Dermis microvascular lymphatic vessel endothelial cell (primary cell): ENCODE data around the gene GBA2. TPM values are rescaled to one million over a fixed set of nuclear protein-coding genes. Genes with fewer than 3 reads are reported as not detected.
A peak's percentile ranks its signal among the peaks of the same experiment; 100 is the strongest.

Experiments used
- DNase-seq, 2 donors: peaks; one replicate each; pipeline versions ENCODE4 v3.0.0 to v3.0.0-alpha.2; 2010; ENCODE audit warnings: low read depth in 2 of 2
- total RNA-seq: library from RNA; depleted of rRNA; stranded (reverse); fragments of >200 nt; gene quantifications from 2 replicates; pipeline ENCODE4 v1.2.1, GENCODE V29; 2014

The GBA2 gene
- total RNA-seq, 1 donor from 2014 or later = 66.6 TPM

- DNase-seq = no peak
Observed at GRCh38 chr9:35738924-35739323, 10.1 kb downstream of the GBA2 start.

DNA sequence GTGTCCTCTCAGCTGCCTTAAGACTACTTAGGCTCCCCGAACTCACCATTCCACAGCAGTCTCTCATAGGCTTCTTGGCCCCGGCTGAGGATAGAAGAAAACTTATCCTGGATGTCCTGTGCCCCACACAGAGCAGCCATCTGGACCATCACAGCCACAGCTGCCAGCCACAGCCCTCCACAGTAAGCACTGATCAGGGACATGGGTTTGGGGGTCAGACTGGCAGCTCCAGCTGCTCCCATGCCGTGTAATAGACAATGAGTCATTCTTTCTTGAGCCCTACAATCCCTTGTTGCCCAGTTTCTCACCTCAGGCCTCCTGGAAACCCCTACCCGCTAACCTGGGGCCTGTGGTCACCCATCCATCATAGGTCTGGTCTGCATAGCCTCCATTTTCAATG lies 10.8 kb downstream of the GBA2 start:
- no peak for DNase-seq

- no peak for DNase-seq
Observed at GRCh38 chr9:35737143-35737542, 11.9 kb downstream of the GBA2 start.

DNA sequence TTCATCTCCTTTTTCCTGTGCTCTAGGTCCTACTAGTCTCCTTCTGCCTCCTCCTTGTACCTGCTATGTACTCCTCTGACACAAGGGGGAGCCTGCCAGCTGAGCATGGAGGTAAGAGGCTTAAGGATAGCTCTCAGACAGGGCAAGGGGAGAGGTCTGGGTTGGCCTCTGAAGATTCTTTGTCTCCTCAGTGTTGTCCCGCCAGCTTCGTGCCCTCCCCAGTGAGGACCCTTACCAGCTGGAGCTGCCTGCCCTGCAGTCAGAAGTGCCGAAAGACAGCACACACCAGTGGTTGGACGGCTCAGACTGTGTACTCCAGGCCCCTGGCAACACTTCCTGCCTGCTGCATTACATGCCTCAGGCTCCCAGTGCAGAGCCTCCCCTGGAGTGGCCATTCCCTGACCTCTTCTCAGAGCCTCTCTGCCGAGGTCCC lies 12.8 kb downstream of the GBA2 start:
- peak in 1 of 2 donors; percentile 84 for DNase-seq

GRCh38 chr9:35734096-35734495 lies 14.9 kb downstream of the GBA2 start:
- DNase-seq = no peak

DNA sequence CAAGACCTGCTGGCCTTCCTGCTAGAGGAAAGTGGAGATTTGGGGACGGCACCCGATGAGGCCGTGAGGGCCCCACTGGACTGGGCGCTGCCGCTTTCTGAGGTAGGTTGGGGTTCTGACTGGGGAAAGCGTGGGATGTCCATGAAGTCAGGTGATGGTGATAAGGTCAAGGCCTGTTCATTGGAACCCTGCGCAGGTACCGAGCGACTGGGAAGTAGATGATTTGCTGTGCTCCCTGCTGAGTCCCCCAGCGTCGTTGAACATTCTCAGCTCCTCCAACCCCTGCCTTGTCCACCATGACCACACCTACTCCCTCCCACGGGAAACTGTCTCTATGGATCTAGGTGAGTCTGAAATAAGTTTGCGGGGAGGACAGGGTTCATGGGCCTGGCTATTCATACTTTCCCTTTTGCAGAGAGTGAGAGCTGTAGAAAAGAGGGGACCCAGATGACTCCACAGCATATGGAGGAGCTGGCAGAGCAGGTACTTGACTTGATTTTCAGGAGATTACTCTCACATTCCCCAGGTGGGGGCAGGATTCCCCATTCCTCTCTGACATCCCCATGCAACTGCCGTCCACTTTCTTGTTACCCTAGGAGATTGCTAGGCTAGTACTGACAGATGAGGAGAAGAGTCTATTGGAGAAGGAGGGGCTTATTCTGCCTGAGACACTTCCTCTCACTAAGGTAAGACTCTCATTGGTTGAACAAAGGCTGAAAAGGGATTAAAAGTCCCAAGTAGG lies 16.1 kb downstream of the GBA2 start:
- DNase-seq = peak in 1 of 2 donors; percentile 74

DNA sequence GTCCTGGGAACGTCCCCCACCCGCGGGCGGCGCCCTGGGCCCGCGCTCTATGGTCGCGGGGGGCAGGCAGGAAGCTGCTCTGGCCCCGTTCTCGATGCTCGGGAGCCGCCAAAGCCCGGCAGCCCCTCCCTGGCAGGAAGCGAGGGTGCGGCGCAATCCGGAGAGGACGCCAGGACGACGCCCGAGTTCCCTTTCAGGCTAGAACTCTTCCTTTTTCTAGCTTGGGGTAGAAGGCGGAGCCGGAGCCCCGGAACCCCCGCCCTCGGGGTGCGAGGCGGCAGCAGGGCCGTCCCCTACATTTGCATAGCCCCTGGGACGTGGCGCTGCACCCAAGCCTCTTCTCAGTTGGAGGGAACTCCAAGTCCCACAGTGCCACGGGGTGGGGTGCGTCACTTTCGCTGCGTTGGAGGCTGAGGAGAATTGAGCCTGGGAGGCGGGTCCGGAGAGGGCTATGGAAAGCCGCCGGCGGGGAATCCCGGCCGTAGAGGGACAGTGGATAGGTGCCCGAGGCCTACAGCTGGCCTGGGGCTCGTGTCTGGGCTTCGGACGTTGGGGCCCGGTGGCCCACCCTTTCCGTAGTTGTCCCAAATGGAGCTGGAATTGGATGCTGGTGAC lies 16.7 kb downstream of the GBA2 start, which contains the start of the genes CREB3 and TLN1:
CREB3 (plus strand) TSS at position 482 of the 615 bp plus-strand sequence; CDS start at position 589, 107 bp downstream.
TLN1 (minus strand) TSS at position 11 of the 615 bp plus-strand sequence. CDS start 6,501 bp downstream, outside the sequence.
- DNase-seq = peak; percentile 96 to 99

GRCh38 chr9:35731415-35732184 lies 17.4 kb downstream of the GBA2 start:
- DNase-seq = peak; percentile 27 to 56

GRCh38 chr9:35730486-35730854 lies 18.6 kb downstream of the GBA2 start:
- no peak for DNase-seq

GRCh38 chr9:35729700-35730485 lies 19.1 kb downstream of the GBA2 start:
- DNase-seq = peak in 1 of 2 donors; percentile 60

DNA sequence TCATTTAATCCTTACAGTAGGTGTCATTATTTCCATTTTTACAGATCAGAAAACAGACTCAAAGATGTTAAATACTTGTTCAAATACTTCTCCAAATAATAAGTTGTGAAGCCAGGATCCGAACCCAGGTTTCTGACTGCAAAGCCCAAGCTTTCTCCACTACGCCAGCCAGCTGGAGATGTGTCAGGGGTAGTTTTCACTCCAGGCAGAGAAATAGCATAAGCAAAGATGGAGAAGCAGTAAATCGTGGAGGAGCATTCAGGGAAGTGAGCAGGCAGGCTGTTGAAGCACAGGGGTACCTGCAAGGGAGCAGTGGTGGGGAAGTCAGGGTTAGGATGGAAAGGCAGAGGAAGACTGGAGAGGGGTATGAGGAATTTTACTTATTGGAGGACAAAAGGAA lies 19.9 kb downstream of the GBA2 start:
- no peak for DNase-seq

DNA sequence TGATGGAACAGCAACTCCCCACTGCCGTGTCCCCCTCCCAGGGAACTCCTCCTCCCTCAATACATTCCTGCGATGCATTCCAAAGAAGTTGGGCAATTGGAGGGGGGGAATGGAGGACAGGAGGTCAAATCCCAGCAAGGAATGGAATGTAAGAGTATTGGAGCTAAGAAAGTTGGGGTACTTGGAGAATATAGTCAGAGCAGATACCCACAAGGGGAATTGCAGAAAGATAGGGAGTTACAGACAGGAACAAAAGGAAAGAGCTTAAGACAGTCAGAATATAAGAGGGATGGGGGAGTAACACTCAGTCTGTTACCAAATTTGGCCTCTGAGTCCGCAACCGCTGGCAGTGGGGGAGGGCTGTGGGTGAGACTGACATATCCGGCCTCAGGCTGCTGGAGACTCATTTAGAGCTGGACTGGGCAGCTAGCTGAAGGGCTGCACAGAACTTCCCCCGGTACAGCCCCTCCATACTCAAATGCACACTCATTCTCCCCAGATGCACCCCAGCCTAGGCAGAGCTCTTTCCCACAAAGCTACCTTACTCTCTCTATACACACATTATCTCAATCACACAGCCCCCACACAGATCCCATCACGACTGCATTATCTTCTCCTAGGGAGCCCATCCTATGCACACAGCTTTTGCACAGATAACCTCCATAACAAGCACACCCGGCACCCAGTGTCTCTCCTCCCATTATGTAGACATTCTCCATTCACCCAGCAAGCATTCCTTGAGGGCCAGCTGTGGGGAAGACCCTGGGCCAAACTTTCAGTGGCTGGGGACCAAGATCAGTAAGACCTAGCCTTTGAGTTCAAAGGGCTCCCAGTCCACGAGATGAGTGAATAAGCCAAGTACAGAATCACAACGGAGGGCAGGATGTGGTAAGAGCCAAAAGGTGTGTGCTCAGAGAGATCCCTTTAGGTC lies 20.7 kb downstream of the GBA2 start:
- DNase-seq = peak in 1 of 2 donors; percentile 52

DNA sequence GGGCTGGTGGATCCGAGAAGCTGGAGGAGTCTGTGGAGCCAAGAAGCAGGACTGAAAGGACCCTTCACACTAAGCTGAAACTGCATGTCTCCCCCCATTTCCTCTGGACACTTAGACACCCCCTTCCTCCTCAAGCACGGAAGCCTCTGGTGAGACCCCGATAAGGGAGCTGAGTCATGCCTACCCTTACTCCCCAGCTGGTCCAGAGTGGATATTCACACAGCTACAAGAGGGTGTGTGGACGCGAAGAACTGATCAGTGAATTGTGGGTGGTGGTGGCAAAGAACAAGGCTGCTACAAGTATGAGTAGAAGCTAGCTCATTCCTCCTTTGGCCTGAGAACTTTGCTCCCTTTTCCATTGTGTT lies 21.4 kb downstream of the GBA2 start:
- DNase-seq = peak in 1 of 2 donors; percentile 42

DNA sequence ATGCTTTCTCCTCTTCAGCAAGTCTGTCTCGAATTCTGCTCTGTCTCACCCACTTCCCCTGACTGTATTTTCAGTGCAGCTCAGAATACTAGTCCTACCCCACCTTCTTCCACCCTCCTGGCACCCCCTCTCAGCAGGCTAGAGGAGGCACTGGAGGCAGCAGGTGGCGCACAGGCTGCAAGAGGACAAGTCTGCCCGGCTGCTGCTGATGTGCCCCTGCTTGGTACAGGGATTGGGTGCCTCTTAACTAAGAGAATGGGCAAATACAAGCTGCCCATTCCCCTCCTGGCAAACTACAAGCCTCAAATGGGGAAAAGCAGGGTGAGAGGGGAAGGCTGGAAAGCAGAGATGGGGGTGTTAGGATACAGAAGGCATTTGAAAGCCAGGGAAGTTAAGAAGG lies 22.1 kb downstream of the GBA2 start:
- peak in 1 of 2 donors; percentile 57 for DNase-seq

DNA sequence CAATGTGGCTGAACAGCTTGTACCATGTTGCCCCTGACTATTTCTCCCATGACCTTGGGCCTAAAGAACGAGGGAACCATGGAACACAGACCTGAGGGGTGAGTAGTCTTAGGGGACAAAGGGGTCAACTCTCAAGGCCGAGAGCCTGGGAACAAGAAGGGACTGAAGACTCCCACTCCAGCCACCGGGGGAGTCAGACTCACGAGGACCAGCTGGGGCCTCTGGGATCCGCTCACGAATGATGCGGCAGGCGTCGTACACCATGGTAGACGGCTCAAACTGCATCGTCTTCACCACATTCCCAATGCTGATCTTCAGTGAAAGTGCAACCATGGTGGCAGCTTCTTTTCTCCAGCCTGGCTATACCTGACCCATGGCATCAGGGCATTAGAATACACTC lies 23.7 kb downstream of the GBA2 start:
- no peak for DNase-seq

DNA sequence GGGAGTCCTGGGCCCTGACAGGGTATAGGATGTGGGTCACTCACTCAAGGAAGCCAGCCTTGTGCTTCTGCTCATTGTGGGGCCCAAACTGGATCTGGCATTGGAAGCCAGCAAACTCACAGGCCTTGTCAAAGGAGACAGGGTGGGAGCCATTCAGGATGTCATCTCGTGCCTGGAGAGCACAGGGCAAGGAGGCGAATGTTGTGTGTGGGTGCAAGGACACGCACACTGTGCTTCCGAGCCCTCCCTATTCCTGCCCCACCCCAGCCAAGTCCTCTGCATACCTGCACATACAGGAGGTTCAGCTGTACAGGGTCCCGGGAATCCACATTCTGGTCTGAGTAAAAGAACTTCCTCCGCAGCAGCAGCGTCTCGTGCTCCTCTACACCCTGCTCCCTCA lies 25.1 kb downstream of the GBA2 start:
- no peak for DNase-seq

GRCh38 chr9:35723426-35723825 lies 25.6 kb downstream of the GBA2 start:
- DNase-seq = no peak

DNA sequence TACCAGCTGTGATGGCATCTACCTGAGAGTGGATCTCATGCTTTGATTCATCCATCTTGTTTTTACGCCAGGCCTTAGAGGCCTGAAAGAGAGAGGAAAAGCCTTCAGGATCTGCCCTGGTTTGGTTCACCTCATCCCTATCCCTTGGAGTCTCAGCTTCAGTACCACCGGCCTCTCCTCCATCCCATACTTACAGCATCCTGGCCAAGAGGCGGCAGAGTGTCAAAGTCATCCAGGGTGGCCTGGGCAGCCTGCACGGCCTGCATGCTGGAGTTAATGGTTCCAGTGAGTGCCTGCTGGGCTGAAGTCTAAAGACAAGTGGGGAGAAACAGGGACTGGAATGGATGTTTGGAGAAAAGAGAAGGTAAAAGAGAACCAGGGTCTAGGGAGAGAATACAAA lies 29.5 kb downstream of the GBA2 start:
- DNase-seq = no peak

GRCh38 chr9:35718721-35719511 lies 30.1 kb downstream of the GBA2 start:
- no peak for DNase-seq
